SK-N-MC (cell line): ENCODE data around the gene POP4.
"Not testable (repeated sequence)": the region's sequence is repeated elsewhere in the genome, so short reads cannot be mapped to it uniquely, and the experiment has no call there.

Experiments used
- DNase-seq: peaks from one replicate; pipeline ENCODE4 v3.0.0-alpha.2; 2011; ENCODE audit warnings: low read depth, low spot score
- H3K27ac ChIP-seq: fragments of 200-600 bp; sonication (generic); 2 replicates; pipeline ENCODE4 v1.5.1; 2016; ENCODE audit warnings: mixed run types
- H3K36me3 ChIP-seq: fragments of 200-600 bp; sonication (generic); 2 replicates; pipeline ENCODE4 v1.6.1; 2017; ENCODE audit warnings: antibody characterized with exemption, low read length, mixed read lengths; ENCODE audit not compliant: insufficient read depth
- H3K4me3 ChIP-seq: fragments of 200-600 bp; sonication (generic); 2 replicates; pipeline ENCODE4 v1.5.1; 2016
- H3K9ac ChIP-seq: fragments of 200-600 bp; sonication (generic); 2 replicates; pipeline ENCODE4 v1.8.0; 2017; ENCODE audit warnings: mixed run types, mixed read lengths; ENCODE audit not compliant: insufficient read length
- H3K9me3 ChIP-seq: fragments of 200-600 bp; sonication (generic); 2 replicates; pipeline ENCODE4 v1.6.1; 2017; ENCODE audit warnings: low read depth, mild to moderate bottlenecking, antibody characterized with exemption, low read length, moderate library complexity, mixed read lengths
- EZH2 ChIP-seq: fragments of 200-600 bp; sonication (generic); IDR thresholded peaks from one replicate; pipeline ENCODE4 v1.6.1; 2017; ENCODE audit warnings: antibody characterized with exemption
- FOXP2 ChIP-seq: optimal IDR thresholded peaks from 2 replicates; pipeline ENCODE3; 2011; ENCODE audit warnings: mild to moderate bottlenecking, moderate library complexity; ENCODE audit not compliant: insufficient read depth; ENCODE audit errors: extremely low read length, control extremely low read depth
- POLR2AphosphoS5 ChIP-seq: IDR thresholded peaks from 2 replicates; pipeline ENCODE4 v1.6.1; 2012; ENCODE audit warnings: mild to moderate bottlenecking, low read depth, low read length, borderline replicate concordance

Gene POP4

GRCh38 chr19:29622166-29623070 is 16.3 kb downstream of the POP4 start:
- Histone ChIP-seq H3K9ac (no peak overlapping the region), H3K36me3 (no peaks in the 10 kb centered on the region), H3K4me3 (no peak overlapping the region), H3K9me3 (no peaks in the 10 kb centered on the region), H3K27ac (no peak overlapping the region)
- no peak for TF ChIP-seq POLR2AphosphoS5
- TF ChIP-seq FOXP2, result no peak
- no peak for TF ChIP-seq EZH2
- DNase-seq, result no peak

DNA sequence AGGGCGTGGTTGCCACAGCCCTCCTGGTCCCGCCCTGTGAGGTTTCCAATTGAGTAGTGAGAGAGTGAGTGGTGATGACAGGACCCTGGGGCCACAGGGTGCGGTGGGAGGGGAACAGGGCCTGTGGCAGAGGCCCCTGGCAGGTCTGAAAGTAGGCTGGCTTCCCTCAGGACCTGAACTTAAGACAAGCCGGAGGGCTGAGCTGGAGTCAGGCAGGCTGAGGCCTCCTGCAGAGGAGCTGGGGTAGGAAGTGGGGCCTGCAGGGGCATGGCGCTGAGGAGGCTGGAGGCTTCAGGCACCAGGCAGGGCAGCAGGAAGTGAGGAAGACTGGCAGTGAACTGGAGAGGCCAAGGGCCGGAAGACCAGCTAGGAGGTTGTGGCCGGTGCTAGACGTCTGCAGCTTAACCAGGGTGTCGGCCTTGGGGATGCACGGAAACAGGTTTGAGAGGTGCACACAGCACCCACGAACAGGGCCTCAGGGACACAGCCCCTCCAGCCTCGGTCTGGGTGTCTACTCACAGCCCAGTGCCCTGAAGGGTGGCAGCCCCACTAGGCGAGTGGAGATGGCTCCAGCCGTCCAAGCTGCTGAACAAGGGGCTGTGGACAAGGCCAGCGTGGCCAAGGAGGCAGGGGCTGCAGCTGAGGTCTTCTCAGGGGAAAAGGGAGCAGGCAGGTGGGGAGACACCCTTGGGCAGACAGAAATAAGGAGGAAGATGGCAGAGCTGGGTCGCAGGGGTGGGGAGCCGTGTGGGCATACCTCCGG is 17.8 kb downstream of the POP4 start:
- Histone ChIP-seq H3K4me3 (no peak overlapping the region), H3K36me3 (no peaks in the 10 kb centered on the region), H3K9ac (no peak overlapping the region), H3K27ac (no peak overlapping the region), H3K9me3 (no peaks in the 10 kb centered on the region)
- no peak for TF ChIP-seq POLR2AphosphoS5
- TF ChIP-seq EZH2, result no peak
- no peak for TF ChIP-seq FOXP2
- DNase-seq, result no peak

DNA sequence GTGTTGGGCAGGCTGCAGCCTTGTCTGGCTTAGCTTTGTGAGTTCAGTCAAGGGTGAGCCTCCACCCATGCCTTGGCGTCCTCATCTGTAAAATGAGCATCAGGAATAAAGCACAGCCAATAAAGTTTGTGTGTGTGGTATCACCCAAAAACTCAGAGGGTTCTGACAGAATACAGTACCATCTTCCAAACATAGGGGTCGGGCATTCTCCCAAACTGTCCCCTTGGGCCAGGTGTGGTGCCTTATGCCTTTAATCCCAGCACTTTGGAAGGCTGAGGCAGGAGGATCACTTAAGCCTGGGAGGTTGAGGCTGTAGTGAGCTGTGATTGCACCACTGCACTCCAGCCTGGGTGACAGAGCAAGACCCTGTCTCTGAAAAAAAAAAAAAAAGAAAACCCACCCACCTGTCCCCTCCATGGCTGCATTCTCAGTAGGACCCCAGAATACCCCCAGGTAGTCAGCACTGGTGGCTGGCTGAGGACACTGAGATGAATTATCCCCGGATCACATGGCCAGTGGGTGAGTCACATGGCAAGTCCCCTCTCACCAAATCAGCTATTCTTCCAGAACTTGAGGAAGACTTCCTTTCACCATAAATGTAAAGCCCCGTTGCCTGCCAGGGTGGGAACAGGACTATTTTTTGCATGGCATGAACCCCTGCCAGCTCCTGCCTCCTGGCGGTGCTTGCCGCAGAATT is 18.6 kb downstream of the POP4 start:
- Histone ChIP-seq H3K27ac (no peak overlapping the region), H3K9ac (no peak overlapping the region), H3K4me3 (no peak overlapping the region), H3K9me3 (no peaks in the 10 kb centered on the region), H3K36me3 (no peaks in the 10 kb centered on the region)
- no peak for TF ChIP-seq POLR2AphosphoS5
- no peak for TF ChIP-seq EZH2
- TF ChIP-seq FOXP2, result no peak
- no peak for DNase-seq

DNA sequence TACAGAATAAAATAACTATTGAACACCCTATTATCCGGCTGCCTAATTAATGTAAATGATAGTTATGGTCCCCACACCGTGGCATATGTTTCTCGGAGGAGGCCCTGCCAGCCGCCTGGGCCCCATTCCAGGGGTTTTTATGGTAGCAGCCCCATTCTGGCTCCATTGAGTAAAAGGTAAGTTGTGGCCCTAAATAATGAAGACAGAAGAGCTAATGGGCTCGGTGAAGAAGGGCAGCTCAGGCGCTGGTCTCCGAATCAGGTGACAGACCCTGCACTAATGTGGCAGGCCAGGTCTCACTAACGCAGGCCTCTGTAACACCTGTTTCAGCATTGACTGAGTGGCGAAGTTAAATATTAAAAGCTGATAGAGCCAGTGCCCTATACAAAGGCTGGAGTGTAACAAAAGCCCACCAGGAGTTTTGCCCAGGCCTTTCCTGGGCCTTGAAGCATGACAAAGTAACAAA is 19.1 kb downstream of the POP4 start:
- Histone ChIP-seq H3K9me3 (no peaks in the 10 kb centered on the region), H3K27ac (no peak overlapping the region), H3K36me3 (no peaks in the 10 kb centered on the region), H3K4me3 (no peak overlapping the region), H3K9ac (no peak overlapping the region)
- TF ChIP-seq FOXP2 (no peak), POLR2AphosphoS5 (no peak), EZH2 (no peak)
- DNase-seq, result no peak

GRCh38 chr19:29626386-29626785 is 20.3 kb downstream of the POP4 start:
- Histone ChIP-seq H3K27ac (no peak overlapping the region), H3K36me3 (no peaks in the 10 kb centered on the region), H3K9ac (no peak overlapping the region), H3K4me3 (no peak overlapping the region), H3K9me3 (no peaks in the 10 kb centered on the region)
- TF ChIP-seq EZH2, result no peak
- TF ChIP-seq FOXP2, result no peak
- no peak for TF ChIP-seq POLR2AphosphoS5
- no peak for DNase-seq

- not testable (repeated sequence) for H3K9me3 ChIP-seq, DNase-seq, H3K27ac ChIP-seq, H3K36me3 ChIP-seq, H3K4me3 ChIP-seq, H3K9ac ChIP-seq
These were observed 20.7 kb downstream of the POP4 start for GRCh38 chr19:29626832-29627231.

DNA sequence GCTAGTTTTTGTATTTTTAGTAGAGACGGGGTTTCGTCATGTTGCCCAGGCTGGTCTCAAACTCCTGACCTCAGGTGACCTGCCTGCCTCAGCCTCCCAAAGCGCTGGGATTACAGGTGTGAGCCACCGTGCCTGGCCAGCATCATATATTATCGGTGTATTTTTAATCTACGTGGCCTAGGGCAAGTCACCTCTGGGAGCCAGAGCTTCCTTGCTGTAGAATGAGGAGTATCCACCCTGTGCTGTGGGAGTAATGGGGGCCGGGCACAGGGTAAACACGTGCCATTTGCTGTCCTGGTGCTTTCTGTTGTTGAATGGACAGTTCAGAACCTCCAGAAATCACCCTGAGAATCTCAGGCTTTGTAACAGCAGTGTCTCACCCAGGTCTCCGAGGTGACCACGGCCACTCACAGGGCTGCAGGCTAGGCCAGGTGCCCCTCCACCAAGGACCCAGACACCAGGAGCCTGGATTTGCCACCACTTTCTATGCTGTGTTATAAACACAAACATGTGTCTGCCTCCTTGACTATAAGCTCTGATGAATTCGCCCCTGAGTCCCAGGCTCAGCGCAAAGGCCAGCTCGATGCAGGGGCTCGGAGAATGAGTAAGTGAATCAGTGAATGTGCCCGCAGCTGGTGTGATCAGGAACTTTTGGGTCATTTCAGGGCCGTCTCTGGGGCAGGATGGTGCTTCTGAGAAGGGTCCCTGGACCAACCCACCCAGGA is 22.7 kb downstream of the POP4 start:
- no peak for TF ChIP-seq FOXP2
- H3K9ac ChIP-seq, result no peak overlapping the region
- H3K4me3 ChIP-seq, result no peak overlapping the region
- no peak for DNase-seq
- H3K9me3 ChIP-seq, result no peaks in the 10 kb centered on the region
- H3K27ac ChIP-seq, result no peak overlapping the region
- H3K36me3 ChIP-seq, result no peaks in the 10 kb centered on the region
